Measurements from ENCODE around the gene PUM2. TPM values are rescaled to one million over a fixed set of nuclear protein-coding genes. Genes with fewer than 3 reads are reported as not detected.
A peak's percentile ranks its signal among the peaks of the same experiment; 100 is the strongest.

Gene PUM2
- total and polyA plus RNA-seq, 5 donors = 27.5 to 84.5 (median 79.8) TPM

DNA sequence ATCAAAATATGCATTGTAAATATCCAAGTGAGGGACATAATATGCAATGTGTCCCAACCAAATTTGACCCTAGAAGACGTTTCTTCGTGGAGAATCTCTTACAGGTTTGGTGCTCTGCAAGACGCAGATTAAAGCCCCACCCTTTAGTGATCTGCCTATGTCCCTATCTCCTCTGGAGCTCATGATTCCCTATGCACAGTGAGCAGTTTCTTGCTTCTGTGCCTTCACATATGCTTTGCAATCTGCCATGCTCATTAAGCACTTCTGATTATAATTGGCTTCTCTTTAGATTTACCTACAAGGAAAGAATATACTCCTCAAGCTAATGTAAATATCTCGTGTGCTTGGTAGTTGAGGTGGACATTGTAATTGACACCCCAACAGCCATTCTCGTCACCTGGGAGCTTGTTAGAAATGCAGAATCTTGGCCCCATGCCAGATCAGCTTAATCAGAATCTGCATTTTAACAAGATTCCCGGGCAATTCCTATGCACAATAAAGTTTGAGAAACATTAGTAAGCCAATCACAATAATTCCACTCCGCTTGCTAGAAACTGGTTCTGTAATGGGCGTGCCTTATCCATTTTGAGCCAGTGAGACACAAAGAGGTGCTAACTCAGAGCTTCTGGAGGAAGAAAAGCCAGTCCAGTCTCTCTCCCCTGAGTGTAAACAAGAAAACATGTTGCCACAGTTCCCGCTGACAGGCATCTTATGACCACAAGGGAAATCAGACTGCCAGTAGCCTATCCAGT is 2.8 kb upstream of the PUM2 start:
- intact Hi-C loops (cut with DNase I) = no loop called here
- Histone ChIP-seq H3K4me3 (ENCODE audit: low read length) (no peak overlapping the region), H3K4me1 (ENCODE audit: control insufficient read depth, insufficient read depth, low read length) (peaks cover 5% of the 10 kb centered on the region), H3K27me3 (ENCODE audit: control insufficient read depth, insufficient read depth) (no peaks in the 10 kb centered on the region), H3K9me3 (ENCODE audit: control insufficient read depth, low read length) (no peaks in the 10 kb centered on the region), H3K27ac (ENCODE audit: low read length) (no peak overlapping the region)
- DNase-seq (no peak), ATAC-seq (no peak)
- 81% methylated on average over 9 of the region's 9 CpGs for WGBS

DNA sequence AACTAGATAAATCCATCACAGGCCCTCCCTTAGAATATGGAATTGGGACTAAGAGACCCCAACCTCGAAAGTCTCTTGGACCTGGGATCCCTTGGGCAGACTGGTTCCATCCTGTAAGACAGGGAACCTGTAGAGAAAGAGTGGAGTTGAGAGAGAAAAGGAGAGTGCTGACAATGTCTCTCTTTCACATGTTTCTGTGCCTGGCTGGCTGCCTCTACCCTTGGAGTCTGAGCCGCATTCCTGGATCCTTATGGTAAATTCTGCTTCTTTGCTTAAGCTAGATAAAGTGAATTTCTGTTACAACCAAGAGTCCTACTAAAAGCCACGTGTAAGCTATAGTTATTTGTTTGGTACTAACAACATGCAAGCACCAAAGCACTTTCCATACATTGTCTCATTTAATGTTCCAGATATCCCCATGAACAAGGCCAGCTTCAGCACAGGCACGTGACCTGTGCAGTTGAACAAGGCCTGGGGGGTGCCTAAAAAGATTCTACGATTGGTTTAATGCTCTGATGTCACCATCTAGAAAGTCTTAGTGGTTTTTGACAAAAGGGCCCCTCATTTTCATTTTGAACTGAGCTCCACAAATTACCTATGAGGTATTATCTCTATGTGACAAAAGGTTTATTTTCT is 2.1 kb upstream of the PUM2 start:
- no peak for DNase-seq
- Histone ChIP-seq H3K27me3 (ENCODE audit: control insufficient read depth, insufficient read depth) (no peaks in the 10 kb centered on the region), H3K4me3 (ENCODE audit: low read length) (no peak overlapping the region), H3K4me1 (ENCODE audit: control insufficient read depth, insufficient read depth, low read length) (peaks cover 9% of the 10 kb centered on the region), H3K9me3 (ENCODE audit: control insufficient read depth, low read length) (no peaks in the 10 kb centered on the region), H3K27ac (ENCODE audit: low read length) (no peak overlapping the region)
- no peak for ATAC-seq
- intact Hi-C loops (cut with DNase I) = no loop called here
- 79% methylated on average over 5 of the region's 5 CpGs for WGBS

DNA sequence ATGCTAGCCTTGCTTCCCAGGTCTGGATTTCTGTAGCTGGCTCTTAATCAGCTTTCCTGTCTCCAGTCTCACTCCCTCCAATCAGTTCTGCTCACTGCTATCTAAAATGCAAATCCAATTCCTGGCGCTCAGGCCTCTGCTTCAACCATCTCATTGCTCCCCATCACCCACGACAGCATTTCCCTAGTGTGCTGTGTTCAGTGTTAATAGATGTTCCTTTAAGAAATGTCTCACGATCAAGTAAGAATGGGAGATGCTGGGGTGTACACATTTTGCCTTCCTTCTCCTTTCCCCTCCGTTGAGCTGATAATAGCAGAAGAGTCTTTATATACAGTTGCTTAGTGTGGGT is 1.6 kb upstream of the PUM2 start:
- intact Hi-C loops (cut with DNase I) = no loop called here
- no peaks in the 10 kb centered on the region for H3K27me3 ChIP-seq (ENCODE audit: control insufficient read depth, insufficient read depth)
- no peak for ATAC-seq
- WGBS = 39% methylated on average over 4 of the region's 4 CpGs
- H3K27ac ChIP-seq (ENCODE audit: low read length) = no peak overlapping the region
- peaks cover 10% of the 10 kb centered on the region for H3K4me1 ChIP-seq (ENCODE audit: control insufficient read depth, insufficient read depth, low read length)
- no peak overlapping the region for H3K4me3 ChIP-seq (ENCODE audit: low read length)
- H3K9me3 ChIP-seq (ENCODE audit: control insufficient read depth, low read length) = no peaks in the 10 kb centered on the region
- no peak for DNase-seq

DNA sequence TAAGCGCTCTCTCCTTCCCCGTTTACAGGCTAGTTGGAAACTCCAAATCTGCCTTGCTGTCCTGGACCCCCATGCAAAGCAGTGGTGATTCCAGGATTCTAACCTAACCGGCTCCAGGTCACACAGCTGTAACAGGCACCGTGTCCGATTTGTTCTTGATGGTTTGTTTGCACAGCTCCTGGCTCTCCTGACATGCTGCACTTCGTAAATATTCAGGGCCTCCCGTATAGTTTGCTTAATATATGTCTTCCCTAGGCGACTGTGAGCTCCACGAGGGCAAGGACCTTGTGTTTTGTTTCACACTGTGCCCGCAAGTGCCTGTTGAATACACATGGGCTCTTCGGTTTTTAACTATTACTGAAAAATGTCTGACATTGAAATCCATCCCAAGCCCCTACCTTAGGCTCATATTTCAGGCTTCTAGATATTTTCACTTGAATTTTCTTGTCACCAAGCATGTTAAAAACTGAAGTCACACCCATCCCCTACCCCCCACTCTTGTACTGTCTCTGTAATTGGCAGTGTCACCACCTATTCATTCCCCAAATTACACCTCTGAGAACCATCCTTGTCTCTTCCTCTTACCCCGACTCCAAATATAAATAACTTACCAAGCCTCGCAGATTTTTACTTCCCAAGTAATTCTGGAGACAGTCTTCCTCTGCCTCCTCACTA is 1.0 kb upstream of the PUM2 start:
- DNase-seq (no peak), ATAC-seq (peak in 1 of 2 donors; percentile 0)
- Histone ChIP-seq H3K9me3 (ENCODE audit: control insufficient read depth, low read length) (no peaks in the 10 kb centered on the region), H3K27ac (ENCODE audit: low read length) (peak overlapping the region; percentile 99), H3K4me3 (ENCODE audit: low read length) (peak overlapping the region; percentile 99), H3K4me1 (ENCODE audit: control insufficient read depth, insufficient read depth, low read length) (peaks cover 10% of the 10 kb centered on the region), H3K27me3 (ENCODE audit: control insufficient read depth, insufficient read depth) (no peaks in the 10 kb centered on the region)
- 24% methylated on average over 13 of the region's 13 CpGs for WGBS
- intact Hi-C loops (cut with DNase I) = no loop called here

DNA sequence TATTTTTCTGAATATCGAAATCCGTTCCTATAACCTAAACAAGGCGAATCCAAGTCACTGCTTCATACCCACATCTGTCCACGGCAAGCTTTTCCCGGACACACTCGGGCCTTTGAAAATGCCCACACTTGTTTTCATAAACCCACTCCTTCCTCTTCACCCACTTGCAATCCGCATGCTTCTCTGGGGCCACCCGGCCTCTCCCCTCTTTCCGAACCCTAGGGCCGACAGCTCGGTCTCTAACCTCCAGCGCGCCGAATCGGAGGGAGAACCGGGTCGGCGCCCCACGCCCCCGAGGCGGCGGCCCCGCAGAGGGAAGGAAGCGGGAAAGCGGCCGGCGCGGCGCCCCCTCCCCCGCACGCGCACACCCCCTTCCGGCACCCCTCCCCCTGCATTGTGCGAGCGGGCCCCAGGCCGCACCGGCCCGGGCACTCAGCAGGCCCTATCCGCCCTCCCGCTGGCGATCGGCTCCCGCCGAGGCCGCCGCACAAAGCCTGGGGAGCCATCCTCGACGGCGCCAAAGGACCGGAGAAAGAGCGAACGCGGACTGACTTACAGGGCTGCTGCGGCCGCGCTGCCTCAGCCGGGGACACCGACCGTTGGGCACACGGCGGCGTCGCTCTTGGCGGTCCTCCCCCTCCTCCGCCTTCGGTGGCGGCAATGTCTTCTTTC is 467 bp downstream of the PUM2 start:
- Histone ChIP-seq H3K4me3 (ENCODE audit: low read length) (peak overlapping the region; percentile 99), H3K27me3 (ENCODE audit: control insufficient read depth, insufficient read depth) (no peaks in the 10 kb centered on the region), H3K9me3 (ENCODE audit: control insufficient read depth, low read length) (no peaks in the 10 kb centered on the region), H3K27ac (ENCODE audit: low read length) (peak overlapping the region; percentile 92), H3K4me1 (ENCODE audit: control insufficient read depth, insufficient read depth, low read length) (peaks cover 10% of the 10 kb centered on the region)
- intact Hi-C loops (cut with DNase I) = no loop called here
- under 1% methylated on average over 67 of the region's 67 CpGs for WGBS
- DNase-seq (peak in 2 of 3 donors; percentile 48 to 83), ATAC-seq (peak; percentile 72 to 79)

DNA sequence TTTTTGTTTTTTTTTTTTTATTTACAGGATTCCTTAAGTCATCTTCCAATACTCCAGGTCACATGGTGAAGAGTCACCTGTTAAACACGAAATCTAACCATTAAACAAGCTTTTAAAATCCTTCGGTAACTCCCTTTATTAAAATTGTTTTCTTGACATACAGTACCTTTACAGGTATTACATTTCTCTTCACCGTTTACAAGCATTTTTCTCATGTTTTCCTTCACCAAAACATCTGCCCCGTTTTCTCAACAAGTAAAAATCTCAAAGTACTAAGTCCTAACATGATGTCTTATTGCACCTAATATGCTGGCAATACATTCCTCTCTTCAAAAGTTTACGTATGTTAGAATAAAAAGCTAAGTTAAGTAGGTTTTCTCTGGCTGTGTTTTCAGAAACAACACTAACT is 1.1 kb downstream of the PUM2 start:
- intact Hi-C loops (cut with DNase I) = no loop called here

DNA sequence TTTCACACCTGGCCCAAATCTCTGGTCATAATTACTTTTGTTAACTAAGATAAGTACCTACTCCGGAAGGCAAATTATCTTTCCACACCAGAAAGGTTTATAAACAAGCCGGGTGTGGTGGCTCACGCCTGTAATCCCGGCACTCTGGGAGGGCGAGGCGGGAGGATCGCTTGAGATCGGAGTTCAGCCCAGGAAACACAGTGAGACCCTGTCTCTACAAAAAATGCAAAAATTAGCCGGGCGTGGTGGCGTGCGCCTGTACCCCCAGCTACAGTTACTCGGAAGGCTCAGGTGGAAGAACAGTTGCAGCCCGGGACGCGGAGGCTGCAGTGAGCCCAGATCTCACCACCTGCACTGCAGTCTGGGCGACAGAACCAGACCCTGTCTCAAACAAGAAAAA is 2.1 kb downstream of the PUM2 start:
- Histone ChIP-seq H3K27ac (ENCODE audit: low read length) (no peak overlapping the region), H3K4me3 (ENCODE audit: low read length) (no peak overlapping the region), H3K4me1 (ENCODE audit: control insufficient read depth, insufficient read depth, low read length) (peaks cover 12% of the 10 kb centered on the region), H3K9me3 (ENCODE audit: control insufficient read depth, low read length) (no peaks in the 10 kb centered on the region), H3K27me3 (ENCODE audit: control insufficient read depth, insufficient read depth) (no peaks in the 10 kb centered on the region)
- no peak for DNase-seq
- WGBS = 78% methylated on average over 17 of the region's 17 CpGs
- no peak for ATAC-seq
- intact Hi-C loops (cut with DNase I) = no loop called here

More for the DNA sequence above, 1.1 kb downstream of the PUM2 start:
- DNase-seq (no peak), ATAC-seq (no peak)
- Histone ChIP-seq H3K4me1 (ENCODE audit: control insufficient read depth, insufficient read depth, low read length) (peaks cover 10% of the 10 kb centered on the region), H3K9me3 (ENCODE audit: control insufficient read depth, low read length) (no peaks in the 10 kb centered on the region), H3K27me3 (ENCODE audit: control insufficient read depth, insufficient read depth) (no peaks in the 10 kb centered on the region), H3K27ac (ENCODE audit: low read length) (no peak overlapping the region), H3K4me3 (ENCODE audit: low read length) (peak overlapping the region; percentile 99)
- WGBS = 4% methylated on average over 5 of the region's 5 CpGs

DNA sequence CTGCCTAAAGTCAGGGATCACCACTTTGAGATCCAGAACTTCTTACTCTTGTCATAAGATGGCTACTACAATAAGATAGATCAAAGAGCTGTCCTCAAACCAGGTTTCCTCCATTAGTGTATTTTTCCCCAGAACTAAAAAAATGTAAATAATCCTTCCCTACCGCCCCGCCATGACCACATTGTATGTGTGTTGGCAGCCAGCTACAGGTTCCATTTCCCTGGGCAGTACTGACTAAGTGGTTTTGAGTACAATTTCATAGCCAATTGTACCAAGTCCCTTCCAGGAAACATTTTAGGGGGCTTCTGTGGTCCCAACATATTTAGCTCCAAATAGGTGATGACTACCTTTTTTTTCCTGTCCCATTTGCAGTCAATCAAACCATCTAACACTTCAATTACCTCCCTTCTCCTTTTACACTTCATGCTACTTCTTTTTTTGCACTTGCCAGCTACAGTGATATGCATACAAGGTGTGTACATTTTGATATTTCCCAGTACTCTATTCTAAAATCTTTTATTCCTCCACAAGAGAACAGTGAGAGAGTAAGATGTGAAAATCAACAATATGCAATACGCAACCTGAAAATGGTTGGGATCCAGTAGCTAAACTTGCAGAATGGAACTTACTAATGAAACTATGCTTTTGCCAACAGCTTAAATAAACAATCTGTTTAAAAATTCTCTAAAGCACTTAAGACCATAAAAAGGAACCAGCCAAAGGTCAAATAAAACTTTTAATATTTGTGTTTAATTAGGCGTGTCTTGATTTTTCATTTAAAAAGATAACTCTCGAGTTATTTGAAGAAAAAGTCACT is 3.9 kb downstream of the PUM2 start:
- 81% methylated on average over 5 of the region's 5 CpGs for WGBS
- intact Hi-C loops (cut with DNase I) = no loop called here
- Histone ChIP-seq H3K4me3 (ENCODE audit: low read length) (no peak overlapping the region), H3K4me1 (ENCODE audit: control insufficient read depth, insufficient read depth, low read length) (peaks cover 12% of the 10 kb centered on the region), H3K9me3 (ENCODE audit: control insufficient read depth, low read length) (no peaks in the 10 kb centered on the region), H3K27ac (ENCODE audit: low read length) (no peak overlapping the region), H3K27me3 (ENCODE audit: control insufficient read depth, insufficient read depth) (no peaks in the 10 kb centered on the region)
- DNase-seq (no peak), ATAC-seq (no peak)

DNA sequence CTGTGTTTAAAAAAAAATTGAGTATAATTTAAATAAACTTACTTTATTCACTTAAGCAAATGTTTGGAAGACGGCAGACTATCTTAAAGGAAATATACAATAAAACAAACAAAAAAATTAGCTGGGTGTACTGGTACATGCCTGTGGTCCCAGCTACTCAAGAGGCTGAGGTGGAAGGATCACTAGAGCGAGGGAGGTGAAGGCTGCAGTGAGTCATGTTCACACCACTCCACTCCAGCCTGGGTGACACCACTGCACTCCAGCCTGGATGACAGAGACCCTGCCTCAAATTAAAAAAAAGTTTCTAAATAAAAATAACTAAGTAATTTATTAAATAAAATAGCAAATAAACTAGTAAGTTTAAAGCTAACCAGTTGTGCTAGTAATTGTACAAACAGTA is 7.5 kb downstream of the PUM2 start:
- 87% methylated on average over 2 of the region's 2 CpGs for WGBS
- no peak for ATAC-seq
- H3K4me1 ChIP-seq (ENCODE audit: control insufficient read depth, insufficient read depth, low read length) = peaks cover 7% of the 10 kb centered on the region
- H3K27me3 ChIP-seq (ENCODE audit: control insufficient read depth, insufficient read depth) = no peaks in the 10 kb centered on the region
- no peak overlapping the region for H3K4me3 ChIP-seq (ENCODE audit: low read length)
- H3K9me3 ChIP-seq (ENCODE audit: control insufficient read depth, low read length) = no peaks in the 10 kb centered on the region
- no peak overlapping the region for H3K27ac ChIP-seq (ENCODE audit: low read length)
- intact Hi-C loops (cut with DNase I) = no loop called here
- no peak for DNase-seq

DNA sequence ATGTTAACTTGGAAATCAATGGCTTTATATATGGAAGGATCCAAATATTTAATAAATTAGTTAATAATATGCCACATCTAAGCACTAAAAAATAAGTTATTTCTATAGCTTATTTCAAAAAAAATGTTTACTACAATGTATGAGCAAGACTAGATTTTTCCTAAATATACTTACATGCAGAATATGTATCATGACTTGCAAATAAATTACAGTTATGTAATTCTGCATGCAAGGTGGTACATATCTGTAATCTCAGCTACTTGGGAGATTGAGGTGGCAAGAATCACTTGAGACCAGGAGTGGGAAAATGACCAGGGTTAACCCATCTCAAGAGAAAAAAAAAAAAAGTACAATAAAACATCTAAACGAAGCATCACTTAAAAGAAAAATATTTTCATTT is 11.6 kb downstream of the PUM2 start:
- no peaks in the 10 kb centered on the region for H3K9me3 ChIP-seq (ENCODE audit: control insufficient read depth, low read length)
- intact Hi-C loops (cut with DNase I) = no loop called here
- DNase-seq (no peak), ATAC-seq (no peak)
- H3K4me1 ChIP-seq (ENCODE audit: control insufficient read depth, insufficient read depth, low read length) = peaks cover 11% of the 10 kb centered on the region
- H3K27ac ChIP-seq (ENCODE audit: low read length) = no peak overlapping the region
- no peaks in the 10 kb centered on the region for H3K27me3 ChIP-seq (ENCODE audit: control insufficient read depth, insufficient read depth)
- no peak overlapping the region for H3K4me3 ChIP-seq (ENCODE audit: low read length)
- WGBS = 53% methylated on average over 1 of the region's 1 CpG
